ENCODE data around the gene PLEKHM2.

The PLEKHM2 gene

DNA sequence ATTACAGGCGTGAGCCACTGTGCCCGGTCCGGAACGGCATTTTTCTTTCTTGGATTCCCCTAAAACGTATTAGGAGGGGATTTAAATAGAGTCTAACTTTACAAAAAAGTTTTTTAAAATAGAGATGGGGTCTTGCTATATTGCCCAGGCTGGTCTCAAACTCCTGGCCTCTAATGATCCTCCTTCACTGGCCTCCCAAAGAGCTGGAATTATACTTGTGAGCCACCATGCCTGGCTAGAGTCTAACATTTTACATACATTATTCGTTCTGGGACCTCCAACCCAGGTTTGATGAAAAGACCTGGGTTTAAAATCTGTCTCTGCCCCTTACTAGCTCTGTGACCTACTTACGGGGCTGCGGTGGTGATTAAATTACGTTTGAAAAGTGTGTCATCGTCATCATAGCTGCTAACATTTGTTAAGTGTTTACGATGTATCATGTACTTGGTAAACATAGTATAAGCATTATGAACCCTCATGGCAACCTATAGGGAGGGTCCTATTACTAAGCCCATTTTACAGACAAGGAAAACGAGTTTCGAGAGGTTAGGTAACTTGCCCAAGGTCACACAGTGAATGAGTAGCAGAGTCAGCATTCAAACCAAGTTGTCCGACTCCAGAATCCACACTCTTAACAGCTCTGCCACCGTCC is 24.5 kb downstream of the PLEKHM2 start:
- Histone ChIP-seq H3K9me3 (ENCODE audit: control insufficient read depth, low read length) (no peaks in the 10 kb centered on the region), H3K36me3 (ENCODE audit: control insufficient read depth, insufficient read depth, low read length) (peaks cover 3% of the 10 kb centered on the region), H3K4me1 (ENCODE audit: control insufficient read depth, insufficient read depth, low read length, poor library complexity, severe bottlenecking) (no peaks in the 10 kb centered on the region), H3K27me3 (replicated peaks; ENCODE audit: control insufficient read depth, insufficient read depth, low read length, poor library complexity, severe bottlenecking) (no peaks in the 10 kb centered on the region), H3K27ac (ENCODE audit: insufficient read depth, low read length, poor library complexity, severe bottlenecking) (no peak overlapping the region), H3K4me3 (ENCODE audit: insufficient read depth, low read depth, low read length, poor library complexity, severe bottlenecking) (no peak overlapping the region)
- no peak for DNase-seq

DNA sequence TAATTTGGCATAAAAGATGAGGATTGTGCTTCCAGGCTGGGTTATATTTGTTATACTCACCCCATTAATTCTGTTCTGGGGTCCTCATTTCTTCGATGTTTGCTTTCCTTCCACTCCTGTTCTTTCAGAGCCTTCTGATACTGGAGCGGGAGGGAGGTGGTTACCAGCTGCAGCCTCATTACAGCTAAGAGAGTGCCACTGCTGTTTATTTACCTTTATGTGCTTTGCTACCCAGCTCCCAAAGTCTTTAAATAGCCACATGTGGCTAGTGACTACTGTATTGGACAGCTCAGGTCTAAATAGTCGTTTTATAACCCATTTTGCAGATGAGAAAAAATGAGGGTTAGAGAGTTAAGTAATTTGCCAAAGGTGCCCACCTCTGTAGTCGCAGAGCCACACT is 25.1 kb downstream of the PLEKHM2 start:
- Histone ChIP-seq H3K27me3 (replicated peaks; ENCODE audit: control insufficient read depth, insufficient read depth, low read length, poor library complexity, severe bottlenecking) (no peaks in the 10 kb centered on the region), H3K9me3 (ENCODE audit: control insufficient read depth, low read length) (no peaks in the 10 kb centered on the region), H3K27ac (ENCODE audit: insufficient read depth, low read length, poor library complexity, severe bottlenecking) (no peak overlapping the region), H3K4me1 (ENCODE audit: control insufficient read depth, insufficient read depth, low read length, poor library complexity, severe bottlenecking) (no peaks in the 10 kb centered on the region), H3K4me3 (ENCODE audit: insufficient read depth, low read depth, low read length, poor library complexity, severe bottlenecking) (no peak overlapping the region), H3K36me3 (ENCODE audit: control insufficient read depth, insufficient read depth, low read length) (peaks cover 3% of the 10 kb centered on the region)
- no peak for DNase-seq

DNA sequence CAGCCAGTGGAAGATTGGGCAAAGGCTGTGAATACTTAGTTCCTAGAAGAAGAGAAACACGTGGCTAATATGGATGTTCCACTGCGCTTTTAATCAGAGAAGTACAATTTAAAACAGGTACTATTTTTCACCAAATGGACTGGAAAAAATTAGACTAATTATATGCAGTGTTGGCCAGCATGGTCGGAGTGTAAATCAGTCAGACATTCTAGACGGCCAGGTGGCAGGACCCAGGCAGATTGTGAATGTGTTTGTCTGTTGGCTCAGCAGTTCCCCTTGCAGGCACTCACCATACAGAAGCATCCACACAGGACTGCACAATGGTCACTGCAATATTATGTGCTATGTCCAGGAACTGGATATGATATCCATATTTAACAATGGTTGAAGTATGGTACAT is 28.0 kb downstream of the PLEKHM2 start:
- Histone ChIP-seq H3K9me3 (ENCODE audit: control insufficient read depth, low read length) (no peaks in the 10 kb centered on the region), H3K4me3 (ENCODE audit: insufficient read depth, low read depth, low read length, poor library complexity, severe bottlenecking) (no peak overlapping the region), H3K27me3 (replicated peaks; ENCODE audit: control insufficient read depth, insufficient read depth, low read length, poor library complexity, severe bottlenecking) (no peaks in the 10 kb centered on the region), H3K4me1 (ENCODE audit: control insufficient read depth, insufficient read depth, low read length, poor library complexity, severe bottlenecking) (no peaks in the 10 kb centered on the region), H3K36me3 (ENCODE audit: control insufficient read depth, insufficient read depth, low read length) (peaks cover 10% of the 10 kb centered on the region), H3K27ac (ENCODE audit: insufficient read depth, low read length, poor library complexity, severe bottlenecking) (no peak overlapping the region)
- DNase-seq: no peak

DNA sequence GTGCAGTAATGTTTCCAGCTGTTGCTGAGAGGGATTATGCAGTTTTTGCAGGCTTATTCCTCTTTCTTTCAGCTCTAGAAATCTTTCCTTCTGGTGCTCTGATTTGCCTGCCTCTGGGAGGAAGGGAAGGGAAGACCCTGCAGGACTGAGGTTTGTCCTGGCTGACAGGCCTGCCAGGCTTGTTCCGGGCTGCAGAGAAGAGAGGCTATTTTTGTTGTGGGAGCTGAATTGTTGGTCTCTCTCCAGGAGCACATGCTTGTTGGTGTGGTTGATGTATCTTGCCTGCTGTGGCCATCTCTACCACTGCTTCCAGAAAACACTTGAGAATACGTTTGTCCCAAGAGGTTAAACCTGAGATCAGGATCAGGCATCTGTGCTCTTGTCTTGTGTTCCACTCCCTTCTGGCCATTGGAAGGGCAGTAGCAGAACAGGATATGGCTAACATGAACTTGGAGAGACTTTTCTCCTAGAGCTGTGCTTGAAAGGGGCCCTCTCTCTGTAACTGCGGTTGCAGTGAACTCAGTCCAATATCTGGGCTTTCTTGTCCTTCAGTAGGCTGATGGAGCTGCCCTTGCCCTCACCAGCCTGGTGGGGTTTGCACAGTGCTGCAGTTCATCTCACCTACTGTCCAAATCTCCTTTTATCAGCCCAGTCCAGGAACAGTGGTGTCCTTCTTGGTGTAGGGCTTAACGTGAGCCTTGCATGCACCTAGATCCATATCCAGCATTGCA is 30.5 kb downstream of the PLEKHM2 start:
- H3K27me3 ChIP-seq (replicated peaks; ENCODE audit: control insufficient read depth, insufficient read depth, low read length, poor library complexity, severe bottlenecking): no peaks in the 10 kb centered on the region
- H3K9me3 ChIP-seq (ENCODE audit: control insufficient read depth, low read length): no peaks in the 10 kb centered on the region
- peaks cover 31% of the 10 kb centered on the region for H3K36me3 ChIP-seq (ENCODE audit: control insufficient read depth, insufficient read depth, low read length)
- no peak for DNase-seq
- H3K4me1 ChIP-seq (ENCODE audit: control insufficient read depth, insufficient read depth, low read length, poor library complexity, severe bottlenecking): no peaks in the 10 kb centered on the region
- H3K4me3 ChIP-seq (ENCODE audit: insufficient read depth, low read depth, low read length, poor library complexity, severe bottlenecking): no peak overlapping the region
- H3K27ac ChIP-seq (ENCODE audit: insufficient read depth, low read length, poor library complexity, severe bottlenecking): no peak overlapping the region

DNA sequence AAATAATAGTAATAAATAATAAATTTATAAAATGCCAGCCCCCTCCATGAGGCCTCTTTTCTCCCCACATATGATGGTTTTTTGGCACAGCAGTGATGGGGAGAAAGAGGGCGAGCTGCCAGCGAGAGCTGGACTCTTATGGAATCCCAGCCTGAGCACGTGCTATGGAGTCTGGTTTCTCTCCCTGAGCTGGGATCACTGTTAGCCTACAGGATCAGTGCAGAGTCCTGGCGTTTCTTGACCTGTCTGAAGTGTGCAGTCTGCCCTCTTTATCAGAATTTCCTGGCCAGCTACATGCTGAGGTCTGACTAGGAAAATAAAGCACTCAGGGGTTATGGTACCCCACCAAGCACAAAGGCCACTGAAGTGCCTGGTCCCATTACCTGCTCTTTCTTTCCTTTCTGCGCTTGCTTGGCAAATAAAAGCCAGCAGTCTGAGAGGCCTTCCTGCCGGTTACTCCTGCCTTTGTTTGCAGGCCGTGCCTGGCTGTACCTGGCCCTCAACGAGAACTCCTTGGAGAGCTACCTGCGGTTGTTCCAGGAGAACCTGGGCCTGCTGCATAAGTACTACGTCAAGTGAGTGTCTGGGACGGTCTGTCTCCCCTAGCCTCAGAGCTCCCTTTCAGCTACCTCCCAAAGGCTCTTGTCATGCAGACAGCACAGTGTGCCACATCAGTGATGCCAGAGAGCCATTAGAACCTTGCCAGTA is 33.5 kb downstream of the PLEKHM2 start:
- DNase-seq: no peak
- peaks cover 43% of the 10 kb centered on the region for H3K36me3 ChIP-seq (ENCODE audit: control insufficient read depth, insufficient read depth, low read length)
- no peaks in the 10 kb centered on the region for H3K4me1 ChIP-seq (ENCODE audit: control insufficient read depth, insufficient read depth, low read length, poor library complexity, severe bottlenecking)
- H3K4me3 ChIP-seq (ENCODE audit: insufficient read depth, low read depth, low read length, poor library complexity, severe bottlenecking): no peak overlapping the region
- no peaks in the 10 kb centered on the region for H3K9me3 ChIP-seq (ENCODE audit: control insufficient read depth, low read length)
- no peak overlapping the region for H3K27ac ChIP-seq (ENCODE audit: insufficient read depth, low read length, poor library complexity, severe bottlenecking)
- H3K27me3 ChIP-seq (replicated peaks; ENCODE audit: control insufficient read depth, insufficient read depth, low read length, poor library complexity, severe bottlenecking): no peaks in the 10 kb centered on the region

DNA sequence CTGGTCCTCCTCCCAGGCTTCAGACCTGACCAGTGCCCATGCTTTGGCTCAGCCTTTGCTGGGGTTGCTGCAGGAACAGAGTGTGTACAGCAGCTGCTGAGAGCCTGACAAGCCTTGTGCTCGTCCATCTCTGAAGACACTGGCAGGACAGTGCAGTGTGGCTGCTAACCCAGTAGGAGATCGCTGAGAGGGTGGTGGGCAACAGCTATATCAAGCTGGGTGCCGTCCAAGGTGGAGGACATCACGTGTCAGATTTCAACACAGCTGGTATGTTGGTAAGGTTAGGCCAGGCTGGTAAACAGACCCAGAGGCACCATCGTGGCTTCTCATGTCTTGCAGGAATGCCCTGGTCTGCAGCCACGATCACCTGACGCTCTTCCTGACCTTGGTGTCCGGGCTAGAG is 34.1 kb downstream of the PLEKHM2 start:
- Histone ChIP-seq H3K4me1 (ENCODE audit: control insufficient read depth, insufficient read depth, low read length, poor library complexity, severe bottlenecking) (no peaks in the 10 kb centered on the region), H3K9me3 (ENCODE audit: control insufficient read depth, low read length) (no peaks in the 10 kb centered on the region), H3K27ac (ENCODE audit: insufficient read depth, low read length, poor library complexity, severe bottlenecking) (no peak overlapping the region), H3K27me3 (replicated peaks; ENCODE audit: control insufficient read depth, insufficient read depth, low read length, poor library complexity, severe bottlenecking) (no peaks in the 10 kb centered on the region), H3K4me3 (ENCODE audit: insufficient read depth, low read depth, low read length, poor library complexity, severe bottlenecking) (no peak overlapping the region), H3K36me3 (ENCODE audit: control insufficient read depth, insufficient read depth, low read length) (peaks cover 49% of the 10 kb centered on the region)
- no peak for DNase-seq

DNA sequence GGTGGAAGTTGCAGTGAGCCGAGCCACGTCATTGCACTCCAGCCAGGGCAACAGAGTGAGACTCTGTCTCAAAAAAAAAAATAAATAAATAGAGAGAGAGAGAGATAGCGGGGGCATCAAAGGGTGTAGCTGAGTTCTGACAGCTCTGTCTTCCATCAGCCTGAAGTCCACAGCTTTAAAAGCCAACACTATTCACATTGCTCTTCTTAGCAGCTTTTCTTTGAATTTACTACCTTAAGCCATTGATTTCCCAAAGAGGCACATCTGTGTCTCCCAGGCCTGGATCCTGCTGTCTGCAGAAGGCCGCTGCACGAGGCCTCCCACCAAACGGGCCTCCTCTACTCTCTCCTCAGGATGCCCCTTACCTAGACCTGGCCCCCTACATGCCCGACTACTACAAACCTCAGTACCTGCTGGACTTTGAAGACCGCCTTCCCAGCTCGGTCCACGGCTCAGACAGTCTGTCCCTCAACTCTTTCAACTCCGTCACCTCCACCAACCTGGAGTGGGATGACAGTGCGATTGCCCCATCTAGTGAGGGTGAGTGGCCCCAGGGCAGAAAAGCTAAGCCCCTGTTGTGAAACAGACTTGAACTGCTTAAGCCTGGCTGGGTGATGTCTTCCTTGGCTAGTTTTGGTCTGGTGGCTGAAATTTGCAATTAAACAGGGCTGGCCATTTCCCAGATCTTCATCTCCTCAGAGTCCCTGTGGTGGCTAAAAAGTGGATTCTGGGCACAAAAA is 35.4 kb downstream of the PLEKHM2 start:
- Histone ChIP-seq H3K9me3 (ENCODE audit: control insufficient read depth, low read length) (no peaks in the 10 kb centered on the region), H3K36me3 (ENCODE audit: control insufficient read depth, insufficient read depth, low read length) (peaks cover 54% of the 10 kb centered on the region), H3K27me3 (replicated peaks; ENCODE audit: control insufficient read depth, insufficient read depth, low read length, poor library complexity, severe bottlenecking) (no peaks in the 10 kb centered on the region), H3K27ac (ENCODE audit: insufficient read depth, low read length, poor library complexity, severe bottlenecking) (no peak overlapping the region), H3K4me1 (ENCODE audit: control insufficient read depth, insufficient read depth, low read length, poor library complexity, severe bottlenecking) (no peaks in the 10 kb centered on the region), H3K4me3 (ENCODE audit: insufficient read depth, low read depth, low read length, poor library complexity, severe bottlenecking) (no peak overlapping the region)
- no peak for DNase-seq

DNA sequence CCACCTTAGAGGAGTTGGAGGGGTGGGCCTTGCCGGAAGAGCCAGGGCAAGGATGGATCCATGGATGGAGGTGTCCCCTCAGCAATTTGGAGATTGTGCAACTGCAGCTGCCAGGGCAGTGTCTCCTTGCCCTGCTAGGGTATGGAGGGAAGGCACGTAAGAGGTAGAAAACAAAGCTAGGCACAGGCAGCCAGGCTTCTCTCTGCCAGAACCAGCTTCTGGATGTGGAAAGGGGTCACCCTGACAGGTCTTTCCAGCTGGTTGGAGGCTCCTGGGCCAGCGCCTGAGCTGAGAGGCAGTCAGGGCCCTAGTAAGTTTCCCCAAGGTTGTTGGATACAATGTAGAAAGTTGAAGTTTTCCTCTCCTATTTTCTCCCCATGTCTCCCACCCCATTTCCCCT is 36.7 kb downstream of the PLEKHM2 start:
- DNase-seq: no peak
- no peaks in the 10 kb centered on the region for H3K9me3 ChIP-seq (ENCODE audit: control insufficient read depth, low read length)
- no peak overlapping the region for H3K27ac ChIP-seq (ENCODE audit: insufficient read depth, low read length, poor library complexity, severe bottlenecking)
- H3K27me3 ChIP-seq (replicated peaks; ENCODE audit: control insufficient read depth, insufficient read depth, low read length, poor library complexity, severe bottlenecking): no peaks in the 10 kb centered on the region
- H3K36me3 ChIP-seq (ENCODE audit: control insufficient read depth, insufficient read depth, low read length): peaks cover 67% of the 10 kb centered on the region
- H3K4me3 ChIP-seq (ENCODE audit: insufficient read depth, low read depth, low read length, poor library complexity, severe bottlenecking): no peak overlapping the region
- no peaks in the 10 kb centered on the region for H3K4me1 ChIP-seq (ENCODE audit: control insufficient read depth, insufficient read depth, low read length, poor library complexity, severe bottlenecking)

DNA sequence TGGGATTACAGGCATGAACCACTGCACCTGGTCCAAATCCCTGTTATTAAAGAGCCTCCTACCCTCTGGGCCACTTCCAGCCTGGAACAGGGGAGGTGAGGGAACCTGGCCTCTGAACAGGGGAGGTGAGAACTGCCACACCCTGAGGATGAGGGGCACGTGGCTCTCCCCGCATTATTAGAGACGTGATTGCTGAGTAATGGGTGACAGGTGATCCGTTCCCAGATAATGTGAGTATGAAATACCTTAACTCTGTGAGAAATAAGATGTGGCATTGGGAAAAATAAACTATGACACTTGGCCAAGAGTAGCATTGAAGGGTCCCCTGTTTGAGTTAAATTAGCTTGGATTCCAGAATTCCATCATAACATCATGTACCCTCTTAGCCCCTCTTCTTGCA is 38.3 kb downstream of the PLEKHM2 start:
- peaks cover 71% of the 10 kb centered on the region for H3K36me3 ChIP-seq (ENCODE audit: control insufficient read depth, insufficient read depth, low read length)
- H3K9me3 ChIP-seq (ENCODE audit: control insufficient read depth, low read length): no peaks in the 10 kb centered on the region
- no peaks in the 10 kb centered on the region for H3K27me3 ChIP-seq (replicated peaks; ENCODE audit: control insufficient read depth, insufficient read depth, low read length, poor library complexity, severe bottlenecking)
- no peak for DNase-seq
- no peaks in the 10 kb centered on the region for H3K4me1 ChIP-seq (ENCODE audit: control insufficient read depth, insufficient read depth, low read length, poor library complexity, severe bottlenecking)
- no peak overlapping the region for H3K4me3 ChIP-seq (ENCODE audit: insufficient read depth, low read depth, low read length, poor library complexity, severe bottlenecking)
- H3K27ac ChIP-seq (ENCODE audit: insufficient read depth, low read length, poor library complexity, severe bottlenecking): no peak overlapping the region

All from effector memory CD4-positive, alpha-beta T cell (primary cell).